Mesenchymal stem cell (in vitro differentiated cells and primary cell): ENCODE measurements around the gene PKP3.

Experiments
- DNase-seq: peaks from one replicate; pipeline ENCODE4 v3.0.0-alpha.2; 2013
- H2AFZ ChIP-seq: one replicate; pipeline ENCODE4 v1.6.1; 2013; ENCODE audit warnings: low read depth, mild to moderate bottlenecking, control low read depth, inconsistent platforms, low read length, moderate library complexity
- H2AK5ac ChIP-seq: 2 replicates; pipeline ENCODE4 v1.6.1; 2013; ENCODE audit warnings: low read length, moderate library complexity, mild to moderate bottlenecking, inconsistent platforms; ENCODE audit not compliant: severe bottlenecking
- H2BK120ac ChIP-seq: one replicate; pipeline ENCODE4 v1.6.1; 2013; ENCODE audit warnings: low read depth, mild to moderate bottlenecking, inconsistent platforms, low read length, moderate library complexity
- H2BK12ac ChIP-seq, 2 experiments: one replicate each; pipeline ENCODE4 v1.6.1; 2013; ENCODE audit warnings: inconsistent platforms in 2 of 2, low read length in 2 of 2, mild to moderate bottlenecking in 2 of 2, moderate library complexity in 2 of 2, control low read depth in 1 of 2
- H2BK15ac ChIP-seq: one replicate; pipeline ENCODE4 v1.6.1; 2013; ENCODE audit warnings: mild to moderate bottlenecking, low read depth, inconsistent platforms; ENCODE audit not compliant: poor library complexity, severe bottlenecking
- H2BK5ac ChIP-seq: 2 replicates; pipeline ENCODE4 v1.6.1; 2013; ENCODE audit warnings: low read depth, mild to moderate bottlenecking, low read length, control low read depth, inconsistent platforms; ENCODE audit not compliant: poor library complexity, severe bottlenecking
- H3K14ac ChIP-seq, 2 experiments: one replicate each; pipeline ENCODE4 v1.6.1; 2013; ENCODE audit warnings: inconsistent platforms in 2 of 2, low read length in 2 of 2, control low read depth in 1 of 2, mild to moderate bottlenecking in 1 of 2, moderate library complexity in 1 of 2
- H3K18ac ChIP-seq, 2 experiments: one replicate each; pipeline ENCODE4 v1.6.1; 2013; ENCODE audit warnings: inconsistent platforms in 2 of 2, low read length in 2 of 2, control low read depth in 1 of 2, low read depth in 1 of 2, mild to moderate bottlenecking in 1 of 2
- H3K23ac ChIP-seq, 2 experiments: one replicate each; pipeline ENCODE4 v1.6.1; 2013; ENCODE audit warnings: inconsistent platforms in 2 of 2, low read length in 2 of 2, mild to moderate bottlenecking in 2 of 2, moderate library complexity in 2 of 2, control low read depth in 1 of 2
- H3K27ac ChIP-seq: 2 replicates; pipeline ENCODE4 v1.5.1; 2013; ENCODE audit warnings: mild to moderate bottlenecking, moderate library complexity, low read length, control low read depth, inconsistent platforms; ENCODE audit not compliant: poor library complexity, severe bottlenecking
- H3K27me3 ChIP-seq, 2 experiments: 2 replicates each; pipeline versions ENCODE4 v1.6.1 to v1.7.0; 2013; ENCODE audit warnings: low read length in 2 of 2, mild to moderate bottlenecking in 2 of 2, moderate library complexity in 2 of 2, control low read depth in 1 of 2, inconsistent platforms in 1 of 2; ENCODE audit not compliant: control insufficient read depth in 1 of 2, insufficient read depth in 1 of 2
- H3K36me3 ChIP-seq, 2 experiments: 2 replicates each; pipeline versions ENCODE4 v1.6.1 to v1.7.0; 2013; ENCODE audit warnings: low read length in 2 of 2, control low read depth in 1 of 2, inconsistent platforms in 1 of 2, low read depth in 1 of 2, mild to moderate bottlenecking in 1 of 2; ENCODE audit not compliant: insufficient read depth in 2 of 2, control insufficient read depth in 1 of 2
- H3K4ac ChIP-seq, 2 experiments: one replicate each; pipeline ENCODE4 v1.6.1; 2013; ENCODE audit warnings: inconsistent platforms in 2 of 2, low read length in 2 of 2, mild to moderate bottlenecking in 2 of 2, moderate library complexity in 2 of 2, control low read depth in 1 of 2, low read depth in 1 of 2
- H3K4me1 ChIP-seq: 2 replicates; pipeline ENCODE4 v1.6.1; 2013; ENCODE audit warnings: low read depth, low read length, control low read depth; ENCODE audit not compliant: control insufficient read depth, insufficient read depth
- H3K4me2 ChIP-seq: 2 replicates; pipeline ENCODE4 v1.6.1; 2013; ENCODE audit warnings: low read length, mild to moderate bottlenecking, inconsistent platforms; ENCODE audit not compliant: poor library complexity, severe bottlenecking
- H3K4me3 ChIP-seq, 2 experiments: 2 replicates each; pipeline versions ENCODE4 v1.5.1 to v1.7.0; 2013; ENCODE audit warnings: low read length in 2 of 2, mild to moderate bottlenecking in 2 of 2, control low read depth in 1 of 2, low read depth in 1 of 2; ENCODE audit not compliant: insufficient read depth in 1 of 2
- H3K79me1 ChIP-seq: replicated peaks from 2 replicates; pipeline ENCODE4 v1.6.1; 2013; ENCODE audit warnings: mild to moderate bottlenecking, control low read depth, low read length, inconsistent platforms; ENCODE audit not compliant: poor library complexity, severe bottlenecking
- H3K9ac ChIP-seq: 2 replicates; pipeline ENCODE4 v1.7.0; 2013; ENCODE audit warnings: mild to moderate bottlenecking, low read length, moderate library complexity
- H3K9me3 ChIP-seq: 2 replicates; pipeline ENCODE4 v1.7.0; 2013; ENCODE audit warnings: mild to moderate bottlenecking, low read length; ENCODE audit not compliant: control insufficient read depth
- H4K8ac ChIP-seq: one replicate; pipeline ENCODE4 v1.6.1; 2013; ENCODE audit warnings: inconsistent platforms, mild to moderate bottlenecking, low read length, moderate library complexity
- H4K91ac ChIP-seq: one replicate; pipeline ENCODE4 v1.6.1; 2013; ENCODE audit warnings: mild to moderate bottlenecking, low read length, inconsistent platforms
- WGBS: methylation state at CpG from one replicate; pipeline ENCODE4 v1.1.7; 2013; ENCODE audit warnings: mixed read lengths; 5-methylcytosine and 5-hydroxymethylcytosine counted together

PKP3 gene

DNA sequence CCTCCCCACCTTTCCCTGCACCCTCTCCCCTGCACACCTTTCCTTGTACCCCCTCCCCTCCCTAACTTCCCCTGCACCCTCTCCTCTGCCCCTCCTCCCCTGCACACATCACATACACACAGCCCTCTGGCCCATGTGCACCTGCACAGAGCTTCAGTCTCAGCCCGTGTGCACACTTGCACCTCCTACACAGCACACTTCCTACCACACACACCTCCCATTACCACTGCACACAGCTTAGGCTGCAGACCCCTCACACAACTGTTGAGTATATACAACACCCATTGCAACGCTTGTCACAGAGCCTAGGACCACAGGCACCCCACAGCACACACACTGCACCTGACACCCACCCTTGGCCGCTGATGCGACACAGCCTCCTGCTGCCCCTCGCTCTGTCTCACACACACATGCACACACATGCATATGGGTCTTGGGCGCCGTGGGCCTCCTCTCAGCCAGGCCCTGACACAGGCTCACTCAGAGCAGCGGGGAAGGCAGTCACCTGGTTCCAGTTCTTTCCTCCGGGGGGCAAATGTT is 20.4 kb downstream of the PKP3 start:
- no peak for DNase-seq

DNA sequence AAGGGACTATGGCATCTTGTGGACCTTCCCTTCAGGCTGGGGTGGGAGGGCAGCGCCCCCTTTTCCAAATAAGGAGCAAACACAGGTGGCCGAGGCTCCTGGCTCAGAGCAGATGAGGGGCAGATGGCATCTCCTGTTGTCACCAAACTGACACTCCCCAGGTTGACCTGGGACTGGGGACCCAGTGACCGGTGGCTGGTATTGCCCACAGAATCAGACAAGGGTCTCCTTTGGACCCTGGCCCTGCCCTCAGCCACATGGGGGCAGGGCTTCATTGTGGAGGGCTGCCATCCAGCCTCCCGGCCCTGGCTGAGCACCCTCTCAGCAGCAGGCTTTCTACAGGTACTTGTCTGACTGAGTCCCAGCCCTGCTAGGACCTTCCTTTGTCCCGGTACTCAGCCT is 21.6 kb downstream of the PKP3 start:
- H3K4ac ChIP-seq, result peak overlapping the region; percentile 0 to 42
- DNase-seq, result no peak
- H2BK12ac ChIP-seq, result peak overlapping the region; percentile 81 to 89
- H3K23ac ChIP-seq, result no peak overlapping the region
- H2AK5ac ChIP-seq, result peak overlapping the region; percentile 6
- peaks cover 0 to 52% of the 10 kb centered on the region in 2 experiments for H3K27me3 ChIP-seq
- peak overlapping the region; percentile 71 for H2BK120ac ChIP-seq
- H2AFZ ChIP-seq, result no peak overlapping the region
- H3K9ac ChIP-seq, result no peak overlapping the region
- no peak overlapping the region for H2BK5ac ChIP-seq
- peak overlapping the region; percentile 50 for H4K8ac ChIP-seq
- peaks cover 0 to 2% of the 10 kb centered on the region in 2 experiments for H3K36me3 ChIP-seq
- peaks cover 49% of the 10 kb centered on the region for H3K4me1 ChIP-seq
- H4K91ac ChIP-seq, result peak overlapping the region; percentile 89
- peak overlapping the region; percentile 86 for H2BK15ac ChIP-seq
- H3K4me3 ChIP-seq, result no peak overlapping the region
- H3K14ac ChIP-seq, result peak overlapping the region in 1 of 2 experiments; percentile 90
- H3K9me3 ChIP-seq, result no peaks in the 10 kb centered on the region
- peak overlapping the region; percentile 79 to 88 for H3K18ac ChIP-seq
- H3K27ac ChIP-seq, result no peak overlapping the region
- WGBS, result 88% methylated on average over 5 of the region's 5 CpGs
- H3K79me1 ChIP-seq, result no peaks in the 10 kb centered on the region
- no peak overlapping the region for H3K4me2 ChIP-seq

More for the DNA sequence above, 20.4 kb downstream of the PKP3 start:
- Histone ChIP-seq H3K14ac (peak overlapping the region in 1 of 2 experiments; percentile 93), H4K91ac (peak overlapping the region; percentile 94), H2AFZ (no peak overlapping the region), H3K27ac (no peak overlapping the region), H3K18ac (peak overlapping the region; percentile 56 to 92), H2AK5ac (no peak overlapping the region), H3K79me1 (no peaks in the 10 kb centered on the region), H2BK5ac (no peak overlapping the region), H2BK120ac (no peak overlapping the region), H3K9me3 (no peaks in the 10 kb centered on the region), H3K36me3 (no peaks in the 10 kb centered on the region), H3K4me2 (no peak overlapping the region), H3K27me3 (peaks cover 0 to 44% of the 10 kb centered on the region in 2 experiments), H3K9ac (no peak overlapping the region), H4K8ac (peak overlapping the region; percentile 85), H3K4me3 (no peak overlapping the region), H3K23ac (no peak overlapping the region), H3K4me1 (peaks cover 61% of the 10 kb centered on the region), H2BK12ac (peak overlapping the region; percentile 20 to 93), H2BK15ac (peak overlapping the region; percentile 71), H3K4ac (peak overlapping the region in 1 of 2 experiments; percentile 47)
- WGBS, result 77% methylated on average over 9 of the region's 9 CpGs

DNA sequence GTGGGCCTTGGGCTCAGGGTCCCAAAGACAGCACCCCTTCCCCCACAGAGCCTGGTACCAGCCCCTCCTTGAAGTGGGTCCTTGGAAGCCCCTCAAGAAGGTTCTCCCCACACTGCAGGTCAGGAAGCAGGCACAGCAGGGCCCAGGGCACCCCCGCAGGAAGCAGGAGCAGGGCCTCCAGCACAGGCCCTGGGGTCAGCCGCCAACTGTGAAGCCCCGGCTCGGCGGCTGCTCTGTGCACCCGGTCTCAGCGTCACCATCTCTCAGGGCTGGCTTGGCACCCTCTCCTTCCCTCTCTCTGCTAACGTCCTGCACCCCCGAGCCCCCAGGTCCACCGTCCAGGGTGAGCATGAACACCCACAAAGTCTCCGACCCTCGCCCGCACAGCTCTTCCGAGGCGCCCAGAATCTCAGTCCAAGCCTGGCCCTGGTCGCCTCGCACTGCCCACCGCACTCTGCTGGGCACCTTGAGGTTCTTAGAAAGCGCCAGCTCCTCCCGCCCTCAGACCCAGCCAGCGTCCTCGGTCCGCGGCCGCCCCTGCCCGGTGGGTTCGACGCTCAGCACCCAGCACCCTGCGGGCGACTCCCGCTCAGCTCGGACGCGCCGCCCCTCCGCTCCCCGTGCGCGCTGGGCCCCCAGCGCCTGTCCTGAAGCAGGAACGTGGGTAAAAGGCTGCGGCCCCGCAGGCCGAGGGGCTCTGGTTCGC is 22.2 kb downstream of the PKP3 start:
- H2BK120ac ChIP-seq, result peak overlapping the region; percentile 83
- no peak for DNase-seq
- peak overlapping the region; percentile 89 for H4K91ac ChIP-seq
- H2BK12ac ChIP-seq, result peak overlapping the region; percentile 81 to 89
- H4K8ac ChIP-seq, result peak overlapping the region; percentile 96
- no peak overlapping the region for H3K9ac ChIP-seq
- H3K23ac ChIP-seq, result no peak overlapping the region
- no peaks in the 10 kb centered on the region for H3K9me3 ChIP-seq
- H2AFZ ChIP-seq, result peak overlapping the region; percentile 56
- no peak overlapping the region for H2BK5ac ChIP-seq
- peak overlapping the region; percentile 95 for H3K4me2 ChIP-seq
- no peak overlapping the region for H3K27ac ChIP-seq
- no peaks in the 10 kb centered on the region for H3K79me1 ChIP-seq
- peak overlapping the region; percentile 6 for H2AK5ac ChIP-seq
- H3K4me1 ChIP-seq, result peaks cover 49% of the 10 kb centered on the region
- H2BK15ac ChIP-seq, result peak overlapping the region; percentile 89
- peaks cover 0 to 2% of the 10 kb centered on the region in 2 experiments for H3K36me3 ChIP-seq
- H3K14ac ChIP-seq, result peak overlapping the region in 1 of 2 experiments; percentile 85
- H3K18ac ChIP-seq, result peak overlapping the region; percentile 88 to 98
- H3K4ac ChIP-seq, result peak overlapping the region; percentile 42 to 81
- WGBS, result 29% methylated on average over 45 of the region's 45 CpGs
- H3K4me3 ChIP-seq, result peak overlapping the region; percentile 54 to 59
- peaks cover 0 to 52% of the 10 kb centered on the region in 2 experiments for H3K27me3 ChIP-seq
